Right lobe of liver (tissue), 4 donors: ENCODE measurements around the gene MYH15.

ENCODE experiments used
- POLR2A ChIP-seq: fragments of 450-650 bp; IDR thresholded peaks from one replicate; pipeline ENCODE4 v1.6.1; 2017; ENCODE audit warnings: antibody characterized with exemption, mild to moderate bottlenecking
- TF ChIP-seq, protein P1 (sequence below), 4 donors: fragments of 200-600 bp in 3 of 4; fragments of 450-650 bp in 1 of 4; IDR thresholded peaks; one replicate each; pipeline versions ENCODE4 v1.5.1 to v1.8.0; 2016 to 2022; ENCODE audit warnings: antibody characterized with exemption in 4 of 4, mild to moderate bottlenecking in 2 of 4
- donor health status: DM: no; HTN: no; CAD: no.
- donor health status: DM: no; HTN: no; CAD: no.
- donor health status: DM: no; HTN: yes; CAD: no.

DNA sequence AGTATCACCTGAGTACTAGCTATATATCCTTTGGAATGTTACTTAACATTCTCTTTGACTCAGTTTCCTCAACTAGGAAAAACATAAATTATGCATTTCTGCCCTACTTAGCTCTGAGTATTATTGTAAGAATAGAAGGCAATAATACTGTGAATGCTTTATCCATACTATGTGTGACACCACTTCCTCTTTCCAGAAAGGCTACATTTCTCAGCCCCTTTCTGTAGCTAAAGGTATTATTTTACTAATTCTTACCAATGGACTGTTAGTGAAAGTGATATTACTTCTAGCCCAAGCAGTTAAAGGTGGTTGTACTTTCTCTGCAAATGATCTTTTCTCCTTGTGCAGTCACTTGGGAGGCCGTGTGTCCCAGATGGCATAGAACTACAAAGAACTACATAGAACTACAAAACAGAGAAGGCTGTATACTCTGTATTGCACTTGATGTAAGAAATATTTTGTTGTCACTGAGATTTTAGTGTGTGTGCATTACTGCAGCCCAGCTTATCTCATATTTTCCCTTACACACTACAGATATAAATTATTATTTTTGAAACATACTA, 35.1 kb downstream of the MYH15 start:
- TF ChIP-seq, protein P1, sequence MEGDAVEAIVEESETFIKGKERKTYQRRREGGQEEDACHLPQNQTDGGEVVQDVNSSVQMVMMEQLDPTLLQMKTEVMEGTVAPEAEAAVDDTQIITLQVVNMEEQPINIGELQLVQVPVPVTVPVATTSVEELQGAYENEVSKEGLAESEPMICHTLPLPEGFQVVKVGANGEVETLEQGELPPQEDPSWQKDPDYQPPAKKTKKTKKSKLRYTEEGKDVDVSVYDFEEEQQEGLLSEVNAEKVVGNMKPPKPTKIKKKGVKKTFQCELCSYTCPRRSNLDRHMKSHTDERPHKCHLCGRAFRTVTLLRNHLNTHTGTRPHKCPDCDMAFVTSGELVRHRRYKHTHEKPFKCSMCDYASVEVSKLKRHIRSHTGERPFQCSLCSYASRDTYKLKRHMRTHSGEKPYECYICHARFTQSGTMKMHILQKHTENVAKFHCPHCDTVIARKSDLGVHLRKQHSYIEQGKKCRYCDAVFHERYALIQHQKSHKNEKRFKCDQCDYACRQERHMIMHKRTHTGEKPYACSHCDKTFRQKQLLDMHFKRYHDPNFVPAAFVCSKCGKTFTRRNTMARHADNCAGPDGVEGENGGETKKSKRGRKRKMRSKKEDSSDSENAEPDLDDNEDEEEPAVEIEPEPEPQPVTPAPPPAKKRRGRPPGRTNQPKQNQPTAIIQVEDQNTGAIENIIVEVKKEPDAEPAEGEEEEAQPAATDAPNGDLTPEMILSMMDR (IDR thresholded peaks at IDR 0.05): no peak
- TF ChIP-seq POLR2A: no peak
